GM19372 (cell line): ENCODE data around the gene MISP.
"Not testable (repeated sequence)": the region's sequence is repeated elsewhere in the genome, so short reads cannot be mapped to it uniquely, and the experiment has no call there.

Experiments
- ATAC-seq: cut with Tn5 transposase; IDR thresholded peaks from one replicate; pipeline ENCODE4 v1.9.1; 2021; ENCODE audit warnings: mild to moderate bottlenecking, low read depth, moderate library complexity; ENCODE audit not compliant: unreplicated experiment

MISP gene

DNA sequence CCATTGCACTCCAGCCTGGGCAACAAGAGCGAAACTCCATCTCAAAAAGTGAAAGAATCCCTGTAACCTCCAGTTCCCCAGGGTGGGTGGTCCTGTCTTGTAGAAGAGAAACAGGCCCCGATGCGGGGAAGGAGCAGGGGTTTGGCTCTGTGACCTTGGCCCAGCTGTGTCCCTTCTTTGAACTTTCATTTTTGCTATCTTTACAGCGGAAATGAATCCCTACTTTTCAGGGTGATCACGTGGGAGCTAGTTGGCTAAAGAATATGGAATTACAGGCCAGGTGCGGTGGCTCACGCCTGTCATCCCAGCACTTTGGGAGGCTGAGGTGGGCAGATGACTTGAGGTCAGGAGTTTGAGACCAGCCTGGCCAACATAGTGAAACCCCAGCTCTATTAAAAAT lies 5.8 kb upstream of the MISP start:
- ATAC-seq, result not testable (repeated sequence)

- ATAC-seq, result no peak
Measured at GRCh38 chr19:746208-746819, 4.6 kb upstream of the MISP start.

DNA sequence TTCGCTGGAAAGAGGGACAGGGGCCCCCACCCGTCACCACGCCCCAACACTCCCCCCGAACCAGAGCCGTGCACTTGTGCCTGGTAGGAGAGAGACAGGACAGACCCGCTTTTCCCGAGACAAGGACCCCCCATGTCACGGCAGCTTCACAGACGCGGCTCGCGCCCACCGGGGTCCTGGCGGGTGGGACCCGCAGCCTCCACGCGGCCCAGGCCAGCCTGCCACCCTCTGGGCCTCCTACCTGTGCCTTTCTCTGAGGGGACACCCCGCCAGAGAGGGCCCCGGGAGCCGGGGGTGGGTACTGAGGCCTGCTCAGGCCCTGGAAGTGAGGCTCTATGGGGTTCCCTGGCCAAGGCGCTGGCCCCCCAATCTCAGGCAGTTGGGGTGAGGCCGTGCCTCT lies 4.0 kb upstream of the MISP start:
- ATAC-seq, result no peak

DNA sequence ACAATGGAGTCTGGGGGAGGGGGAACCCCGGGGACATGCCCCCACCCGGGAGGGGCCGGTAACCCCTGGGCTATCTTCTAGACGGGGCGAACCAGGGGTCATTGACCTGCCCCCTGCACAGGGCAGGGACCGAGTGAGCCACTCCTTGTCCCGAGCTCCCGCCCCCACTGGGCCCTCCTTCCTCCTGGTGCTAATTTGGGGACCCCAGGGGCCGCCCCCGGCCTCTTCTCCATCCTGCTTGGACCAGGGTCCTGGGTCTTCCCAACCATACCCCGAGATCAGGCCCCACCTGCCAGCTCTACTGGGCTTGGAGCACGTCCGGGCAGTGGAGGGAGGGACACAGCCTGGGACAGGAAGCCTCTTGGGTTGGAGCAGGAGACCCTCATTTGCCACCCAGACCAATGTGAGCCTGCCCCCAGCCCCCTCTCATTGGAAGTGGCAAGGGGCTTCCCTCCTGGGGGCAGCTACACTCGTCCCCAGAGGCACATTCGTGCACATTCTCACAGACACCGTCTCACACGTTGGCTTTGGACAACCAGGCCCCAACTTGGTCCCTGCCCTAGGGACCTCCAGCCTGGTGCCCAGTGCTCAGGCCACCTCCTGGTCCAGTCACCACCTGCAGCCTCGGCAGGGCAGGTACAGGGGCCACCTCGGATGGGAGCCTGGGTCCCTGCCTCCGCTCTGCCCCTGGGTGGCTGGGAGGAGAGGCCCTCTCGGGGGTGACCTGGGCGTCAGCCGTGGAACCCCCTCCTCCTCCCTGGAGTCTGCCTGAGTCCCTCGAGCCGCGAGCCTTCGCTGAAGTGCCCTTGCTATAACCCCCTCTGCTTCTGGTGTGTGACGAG lies 3.3 kb upstream of the MISP start:
- ATAC-seq, result no peak

- no peak for ATAC-seq
Measured at GRCh38 chr19:748274-748598, 2.7 kb upstream of the MISP start.

- no peak for ATAC-seq
Measured at GRCh38 chr19:749811-750210, 1.1 kb upstream of the MISP start.

DNA sequence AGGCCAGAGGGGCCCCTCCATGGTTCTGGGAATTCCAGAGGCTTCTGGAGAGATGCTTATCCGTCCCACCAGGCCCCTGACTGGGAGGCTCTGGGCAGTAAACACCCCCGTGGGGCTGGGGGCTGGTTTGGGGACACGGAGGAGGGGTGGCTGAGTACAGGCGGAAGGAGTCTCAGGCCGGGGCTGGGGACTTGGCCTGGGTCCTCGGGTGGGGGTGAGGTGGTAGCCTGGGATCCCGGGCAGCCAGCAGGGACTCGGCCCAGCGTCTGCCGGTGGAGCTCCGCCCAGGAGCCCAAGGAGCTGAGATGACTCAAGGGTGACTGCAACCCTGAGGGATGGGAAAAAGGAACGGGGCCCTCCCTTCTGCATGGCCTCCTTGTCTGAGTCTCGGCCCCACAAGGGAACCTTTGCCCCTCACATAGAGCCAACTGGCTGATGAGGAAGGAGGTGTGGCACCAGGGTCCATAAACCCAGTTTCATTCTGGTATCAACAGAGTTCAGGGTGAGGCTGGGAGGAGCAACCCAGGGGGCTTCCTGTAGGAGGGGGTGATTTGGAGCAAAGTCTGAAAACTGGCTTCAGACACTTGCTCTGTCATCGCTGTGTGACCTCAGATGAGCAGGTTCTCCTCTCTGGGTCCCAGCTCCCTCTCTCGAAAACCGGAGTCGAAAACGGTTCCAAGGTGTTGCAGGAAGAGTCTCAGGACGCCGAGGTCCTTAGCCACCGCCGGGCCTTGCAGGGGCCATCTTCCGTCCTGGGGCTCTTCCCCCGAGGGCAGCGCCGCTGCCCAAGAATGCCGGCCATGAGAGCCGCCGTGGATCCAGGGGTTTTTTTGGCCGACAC lies 809 bp downstream of the MISP start:
- ATAC-seq, result no peak

GRCh38 chr19:752652-753517 lies 2.0 kb downstream of the MISP start:
- no peak for ATAC-seq

DNA sequence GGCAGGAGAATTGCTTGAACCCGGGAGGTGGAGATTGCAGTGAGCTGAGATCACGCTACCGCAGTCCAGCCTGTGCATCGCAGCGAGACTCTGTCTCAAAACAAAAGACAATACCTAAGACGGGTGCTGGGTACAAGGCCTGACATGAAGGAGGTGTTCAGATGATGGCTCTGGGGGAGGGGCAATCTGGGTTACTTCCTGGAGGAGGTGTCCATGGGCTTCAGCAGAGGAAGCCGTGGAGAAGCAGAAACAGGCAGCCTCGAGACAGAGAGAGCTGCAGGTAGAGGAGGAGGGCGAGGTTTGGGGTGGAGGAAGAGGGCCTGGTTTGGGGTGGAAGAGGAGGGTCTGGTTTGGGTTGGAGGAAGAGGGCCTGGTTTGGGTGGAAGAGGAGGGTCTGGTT lies 3.6 kb downstream of the MISP start:
- no peak for ATAC-seq

DNA sequence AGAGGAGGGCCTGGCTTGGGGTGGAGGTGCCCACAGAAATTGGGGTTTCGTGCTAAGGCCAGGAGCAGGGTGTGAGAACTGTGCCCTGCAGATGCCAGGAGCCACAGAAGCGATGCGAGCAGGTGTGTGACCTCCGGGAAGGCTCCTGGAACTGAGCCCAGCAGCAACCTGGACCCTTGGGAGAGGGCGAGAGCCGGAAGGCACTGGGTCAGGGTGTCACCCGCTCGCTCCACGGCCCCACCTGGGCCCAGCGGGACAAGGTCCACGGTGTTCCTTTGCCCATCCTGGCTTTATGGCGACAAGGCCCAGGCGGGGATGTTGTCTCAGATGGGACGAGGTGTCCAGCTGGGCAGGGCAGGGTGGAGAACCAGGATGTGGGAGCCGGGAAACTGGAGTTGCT lies 4.2 kb downstream of the MISP start:
- no peak for ATAC-seq

GRCh38 chr19:756236-756635 lies 5.3 kb downstream of the MISP start:
- no peak for ATAC-seq

GRCh38 chr19:756821-757688 lies 6.1 kb downstream of the MISP start:
- ATAC-seq, result no peak

DNA sequence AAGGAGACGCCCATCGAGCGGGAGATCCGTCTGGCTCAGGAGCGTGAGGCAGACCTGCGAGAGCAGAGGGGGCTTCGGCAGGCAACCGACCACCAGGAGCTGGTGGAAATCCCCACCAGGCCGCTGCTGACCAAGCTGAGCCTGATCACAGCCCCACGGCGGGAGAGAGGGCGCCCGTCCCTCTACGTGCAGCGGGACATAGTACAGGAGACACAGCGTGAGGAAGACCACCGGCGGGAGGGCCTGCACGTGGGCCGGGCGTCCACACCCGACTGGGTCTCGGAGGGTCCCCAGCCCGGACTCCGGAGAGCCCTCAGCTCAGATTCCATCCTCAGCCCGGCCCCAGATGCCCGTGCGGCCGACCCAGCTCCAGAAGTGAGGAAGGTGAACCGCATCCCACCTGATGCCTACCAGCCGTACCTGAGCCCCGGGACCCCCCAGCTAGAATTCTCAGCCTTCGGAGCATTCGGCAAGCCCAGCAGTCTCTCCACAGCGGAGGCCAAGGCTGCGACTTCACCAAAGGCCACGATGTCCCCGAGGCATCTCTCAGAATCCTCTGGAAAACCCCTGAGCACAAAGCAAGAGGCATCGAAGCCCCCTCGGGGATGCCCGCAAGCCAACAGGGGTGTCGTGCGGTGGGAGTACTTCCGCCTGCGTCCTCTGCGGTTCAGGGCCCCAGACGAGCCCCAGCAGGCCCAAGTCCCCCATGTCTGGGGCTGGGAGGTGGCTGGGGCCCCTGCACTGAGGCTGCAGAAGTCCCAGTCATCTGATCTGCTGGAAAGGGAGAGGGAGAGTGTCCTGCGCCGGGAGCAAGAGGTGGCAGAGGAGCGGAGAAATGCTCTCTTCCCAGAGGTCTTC lies 7.1 kb downstream of the MISP start:
- no peak for ATAC-seq

DNA sequence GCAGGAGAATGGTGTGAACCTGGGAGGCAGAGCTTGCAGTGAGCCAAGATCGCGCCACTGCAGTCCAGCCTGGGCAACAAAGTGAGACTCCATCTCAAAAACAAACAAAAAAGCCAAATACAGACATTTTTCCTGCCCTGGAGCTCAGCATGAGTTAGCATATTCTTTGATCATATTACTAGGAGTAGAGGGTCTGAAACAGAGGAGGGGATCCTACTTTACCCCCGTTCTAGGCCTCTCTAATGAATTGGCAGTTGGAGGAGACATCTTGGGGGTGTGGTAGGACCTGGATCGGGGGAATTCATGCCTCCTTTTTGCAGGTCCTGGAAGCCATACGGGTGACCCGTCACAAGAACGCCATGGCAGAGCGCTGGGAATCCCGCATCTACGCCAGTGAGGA lies 12.3 kb downstream of the MISP start:
- no peak for ATAC-seq

GRCh38 chr19:763869-764268 lies 13.0 kb downstream of the MISP start:
- no peak for ATAC-seq

DNA sequence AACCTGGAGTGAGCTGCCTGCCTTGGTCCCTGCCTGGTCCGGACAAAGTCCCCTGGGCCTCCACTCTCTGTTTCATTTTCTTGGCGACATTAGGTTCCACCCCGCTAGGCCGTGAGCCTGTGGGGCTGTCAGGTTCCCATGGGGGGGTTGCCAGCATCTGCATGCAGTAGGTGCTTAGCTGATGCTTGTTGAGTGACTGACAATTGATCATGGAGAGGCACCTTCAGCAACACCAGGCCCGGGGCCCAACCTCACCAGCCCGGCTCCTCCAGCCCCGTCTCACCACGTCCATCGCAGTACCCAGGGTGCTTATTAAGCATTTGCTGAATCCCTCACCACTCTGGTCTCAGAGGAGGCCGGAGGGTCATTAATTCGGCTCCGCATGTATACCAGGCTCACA lies 13.4 kb downstream of the MISP start:
- ATAC-seq, result no peak

- ATAC-seq, result no peak
Measured at GRCh38 chr19:765179-765738, 14.3 kb downstream of the MISP start.

- ATAC-seq, result no peak
Measured at GRCh38 chr19:768424-768823, 17.5 kb downstream of the MISP start.
